KMS-11 (cell line): ENCODE measurements around the gene TRABD2B.

Experiments
- H2AFZ ChIP-seq: fragments of 200-600 bp; sonication (generic); 2 replicates; pipeline ENCODE4 v1.6.1; 2016; ENCODE audit warnings: antibody characterized with exemption, mixed run types, low read depth
- H3K27ac ChIP-seq: fragments of 200-600 bp; sonication (generic); 2 replicates; pipeline ENCODE4 v1.6.1; 2016; ENCODE audit warnings: mild to moderate bottlenecking, mixed run types
- H3K27me3 ChIP-seq: fragments of 200-600 bp; sonication (generic); 2 replicates; pipeline ENCODE4 v1.6.1; 2017; ENCODE audit warnings: mild to moderate bottlenecking, low read depth, mixed run types, moderate library complexity; ENCODE audit not compliant: insufficient read depth
- H3K36me3 ChIP-seq: fragments of 200-600 bp; sonication (generic); 2 replicates; pipeline ENCODE4 v1.6.1; 2017; ENCODE audit warnings: mild to moderate bottlenecking, mixed run types; ENCODE audit not compliant: insufficient read depth
- H3K4me1 ChIP-seq: fragments of 200-600 bp; sonication (generic); 2 replicates; pipeline ENCODE4 v1.6.1; 2016; ENCODE audit warnings: mild to moderate bottlenecking, low read depth, mixed run types; ENCODE audit not compliant: poor library complexity, severe bottlenecking
- H3K4me2 ChIP-seq: fragments of 200-600 bp; sonication (generic); 2 replicates; pipeline ENCODE4 v1.7.0; 2016; ENCODE audit warnings: mild to moderate bottlenecking, mixed run types
- H3K4me3 ChIP-seq: fragments of 200-600 bp; sonication (generic); IDR thresholded peaks from 2 replicates; pipeline ENCODE4 v1.6.1; 2017; ENCODE audit warnings: low read depth, low read length, mixed read lengths; ENCODE audit not compliant: insufficient read depth
- H3K79me2 ChIP-seq: fragments of 200-600 bp; sonication (generic); 2 replicates; pipeline ENCODE4 v1.6.1; 2016; ENCODE audit warnings: low read depth, mixed run types; ENCODE audit not compliant: insufficient read depth
- H3K9ac ChIP-seq: fragments of 200-600 bp; sonication (generic); 2 replicates; pipeline ENCODE4 v1.6.1; 2016; ENCODE audit warnings: mild to moderate bottlenecking, mixed run types
- H4K20me1 ChIP-seq: fragments of 200-600 bp; sonication (generic); 2 replicates; pipeline ENCODE4 v1.6.1; 2016; ENCODE audit warnings: mild to moderate bottlenecking, mixed run types; ENCODE audit not compliant: insufficient read depth
- TF ChIP-seq, protein P1 (sequence below): fragments of 200-600 bp; sonication (generic); conservative IDR thresholded peaks from 2 replicates; pipeline ENCODE4 v1.6.1; 2017; ENCODE audit warnings: low read depth, mild to moderate bottlenecking, antibody characterized with exemption, low read length, moderate library complexity, mixed read lengths

Gene TRABD2B

DNA sequence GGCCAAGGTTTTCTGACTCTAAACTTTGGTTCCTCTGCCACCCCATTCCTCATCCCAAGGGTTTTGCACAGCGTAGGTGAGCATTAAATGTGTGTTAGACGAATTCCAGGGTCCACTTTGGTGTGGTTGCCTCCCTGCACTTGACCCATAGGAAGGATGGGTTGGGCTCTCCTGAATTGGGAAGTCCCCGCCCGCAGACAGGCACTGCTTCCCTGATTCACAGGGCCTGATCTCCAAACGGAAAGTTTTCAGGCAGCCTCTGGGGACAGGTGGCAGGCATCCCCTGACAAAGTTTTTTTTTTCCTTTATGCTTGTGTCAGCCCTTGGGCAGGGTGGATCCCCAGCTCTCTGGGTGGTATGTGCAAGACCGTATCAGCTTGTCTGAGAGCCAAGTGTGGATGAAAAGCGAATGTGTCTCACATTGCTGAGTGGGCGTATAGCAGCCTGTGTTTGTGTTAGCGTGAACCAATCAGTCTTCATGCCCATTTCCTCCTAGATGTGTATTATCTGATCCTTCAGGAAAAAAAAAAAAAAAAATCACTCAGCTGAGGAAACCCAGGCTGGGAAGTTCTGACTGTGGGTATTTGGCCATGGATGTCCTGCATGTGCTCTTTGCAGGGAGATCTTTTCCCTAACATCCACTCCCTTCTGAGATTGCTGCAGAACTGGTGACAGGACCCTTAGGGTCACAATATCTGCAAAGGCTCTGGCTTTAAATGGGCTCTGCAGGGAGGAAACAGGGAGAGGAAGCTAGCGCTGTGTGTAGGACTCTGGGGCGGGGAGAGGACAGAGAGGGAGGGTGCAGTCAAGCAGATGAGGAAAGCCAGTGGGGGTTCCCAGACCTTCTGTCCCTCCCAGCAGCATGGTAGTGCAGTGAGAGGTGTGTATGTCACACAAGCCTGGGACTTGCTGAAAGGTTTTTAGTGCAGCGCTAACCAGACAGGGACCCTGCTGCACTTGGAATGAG is 42.2 kb upstream of the TRABD2B start:
- H3K36me3 ChIP-seq = no peaks in the 10 kb centered on the region
- TF ChIP-seq, protein P1, sequence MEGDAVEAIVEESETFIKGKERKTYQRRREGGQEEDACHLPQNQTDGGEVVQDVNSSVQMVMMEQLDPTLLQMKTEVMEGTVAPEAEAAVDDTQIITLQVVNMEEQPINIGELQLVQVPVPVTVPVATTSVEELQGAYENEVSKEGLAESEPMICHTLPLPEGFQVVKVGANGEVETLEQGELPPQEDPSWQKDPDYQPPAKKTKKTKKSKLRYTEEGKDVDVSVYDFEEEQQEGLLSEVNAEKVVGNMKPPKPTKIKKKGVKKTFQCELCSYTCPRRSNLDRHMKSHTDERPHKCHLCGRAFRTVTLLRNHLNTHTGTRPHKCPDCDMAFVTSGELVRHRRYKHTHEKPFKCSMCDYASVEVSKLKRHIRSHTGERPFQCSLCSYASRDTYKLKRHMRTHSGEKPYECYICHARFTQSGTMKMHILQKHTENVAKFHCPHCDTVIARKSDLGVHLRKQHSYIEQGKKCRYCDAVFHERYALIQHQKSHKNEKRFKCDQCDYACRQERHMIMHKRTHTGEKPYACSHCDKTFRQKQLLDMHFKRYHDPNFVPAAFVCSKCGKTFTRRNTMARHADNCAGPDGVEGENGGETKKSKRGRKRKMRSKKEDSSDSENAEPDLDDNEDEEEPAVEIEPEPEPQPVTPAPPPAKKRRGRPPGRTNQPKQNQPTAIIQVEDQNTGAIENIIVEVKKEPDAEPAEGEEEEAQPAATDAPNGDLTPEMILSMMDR = no peak
- H3K4me2 ChIP-seq = no peak overlapping the region
- no peak overlapping the region for H3K27ac ChIP-seq
- no peaks in the 10 kb centered on the region for H3K27me3 ChIP-seq
- H3K79me2 ChIP-seq = no peaks in the 10 kb centered on the region
- no peaks in the 10 kb centered on the region for H4K20me1 ChIP-seq
- H3K9ac ChIP-seq = no peak overlapping the region
- no peak overlapping the region for H3K4me3 ChIP-seq
- H2AFZ ChIP-seq = no peak overlapping the region
- H3K4me1 ChIP-seq = no peaks in the 10 kb centered on the region

DNA sequence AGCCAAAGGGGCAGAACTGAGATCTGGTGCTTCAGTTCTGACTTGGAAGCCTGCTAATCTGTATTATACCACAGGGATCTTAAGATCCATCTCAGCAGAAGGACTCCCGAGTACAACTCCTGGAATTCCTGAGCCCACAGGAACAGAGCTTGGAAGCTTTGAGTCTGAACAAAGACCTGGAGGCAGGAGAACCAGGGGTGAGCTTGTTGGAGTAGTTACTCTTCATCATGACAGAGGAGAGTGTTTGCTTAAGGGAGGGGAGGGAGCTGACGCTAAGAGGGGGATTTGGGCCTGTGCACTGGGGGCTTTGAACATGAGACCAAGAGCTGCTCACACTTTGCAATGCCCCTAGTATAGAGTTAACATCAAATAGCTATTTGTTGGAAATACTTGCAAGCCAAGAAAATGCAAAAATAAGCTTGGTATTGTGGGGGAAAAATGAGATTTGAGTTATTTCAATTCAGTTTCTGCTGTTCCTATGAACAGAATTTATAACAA is 41.1 kb upstream of the TRABD2B start:
- Histone ChIP-seq H3K4me2 (no peak overlapping the region), H3K4me1 (no peaks in the 10 kb centered on the region), H3K27me3 (no peaks in the 10 kb centered on the region), H3K79me2 (no peaks in the 10 kb centered on the region), H3K27ac (no peak overlapping the region), H3K9ac (no peak overlapping the region), H2AFZ (no peak overlapping the region), H4K20me1 (no peaks in the 10 kb centered on the region), H3K36me3 (no peaks in the 10 kb centered on the region), H3K4me3 (no peak overlapping the region)
- TF ChIP-seq, protein P1 = no peak

GRCh38 chr1:48036710-48037355 is 39.6 kb upstream of the TRABD2B start:
- Histone ChIP-seq H3K4me1 (no peaks in the 10 kb centered on the region), H3K4me2 (no peak overlapping the region), H3K4me3 (no peak overlapping the region), H3K36me3 (no peaks in the 10 kb centered on the region), H3K79me2 (no peaks in the 10 kb centered on the region), H4K20me1 (no peaks in the 10 kb centered on the region), H3K9ac (no peak overlapping the region), H2AFZ (no peak overlapping the region), H3K27ac (no peak overlapping the region), H3K27me3 (no peaks in the 10 kb centered on the region)
- TF ChIP-seq, protein P1 = no peak

DNA sequence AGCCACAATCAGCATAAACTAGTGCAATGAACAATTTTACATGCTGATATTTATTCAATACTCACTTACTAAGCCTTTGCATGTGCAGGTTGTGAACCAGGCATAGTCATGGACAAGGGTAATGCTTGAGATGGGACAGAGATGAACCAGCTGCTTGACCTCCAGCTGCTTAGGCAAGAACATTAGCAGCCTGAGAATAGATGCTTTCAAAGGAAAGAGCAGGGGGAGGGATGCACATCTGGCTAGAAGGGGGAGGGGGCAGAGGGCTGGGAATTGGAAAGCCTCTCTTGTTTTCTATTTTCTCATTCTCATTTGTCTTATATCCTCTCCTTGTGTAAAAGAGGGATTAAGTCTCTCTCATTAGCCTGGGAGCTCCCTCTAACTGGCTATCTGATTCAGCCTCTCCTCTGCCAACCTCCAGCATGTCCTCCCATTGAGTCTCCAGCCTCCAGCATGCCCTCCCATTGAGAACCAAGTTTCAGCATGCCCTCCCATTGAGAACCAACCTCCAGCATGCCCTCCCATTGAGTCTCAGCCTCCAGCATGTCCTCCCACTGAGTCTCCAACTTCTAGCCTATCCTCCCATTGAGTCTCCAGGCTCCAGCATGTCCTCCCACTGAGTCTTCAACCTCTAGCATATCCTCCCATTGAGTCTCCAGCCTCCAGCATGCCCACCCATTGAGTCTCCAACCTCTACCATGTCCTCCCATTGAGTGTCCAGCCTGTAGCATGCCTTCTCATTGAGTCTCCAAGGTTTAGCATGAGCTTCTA is 38.4 kb upstream of the TRABD2B start:
- Histone ChIP-seq H3K4me3 (no peak overlapping the region), H3K27me3 (no peaks in the 10 kb centered on the region), H3K4me2 (no peak overlapping the region), H2AFZ (no peak overlapping the region), H4K20me1 (no peaks in the 10 kb centered on the region), H3K79me2 (no peaks in the 10 kb centered on the region), H3K4me1 (no peaks in the 10 kb centered on the region), H3K27ac (no peak overlapping the region), H3K36me3 (no peaks in the 10 kb centered on the region), H3K9ac (no peak overlapping the region)
- TF ChIP-seq, protein P1 = no peak
